ENCODE results near the gene NKAIN2. TPM values are rescaled to one million over a fixed set of nuclear protein-coding genes. Genes with fewer than 3 reads are reported as not detected.

NKAIN2 gene
- total RNA-seq, 1 experiment from 2014 or later: not detected

DNA sequence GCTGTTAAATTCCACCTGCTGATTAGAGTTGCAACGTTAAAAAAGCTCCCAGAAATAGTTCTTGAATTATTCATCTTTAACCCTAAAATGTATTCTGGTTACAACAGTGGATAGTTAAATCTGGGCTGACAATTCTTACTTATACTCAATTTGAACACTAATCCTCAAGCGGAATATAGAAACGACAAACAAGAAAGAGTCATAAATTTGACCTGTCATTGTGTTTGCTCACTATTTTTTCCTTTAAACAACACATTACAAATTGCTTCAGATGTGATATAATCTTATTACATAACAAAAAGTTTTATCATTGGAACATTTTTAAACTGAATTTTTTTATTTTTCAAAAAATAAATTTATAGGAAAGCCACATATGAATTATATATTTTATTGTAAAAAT, 1054.1 kb downstream of the NKAIN2 start:
- no peaks in the 10 kb centered on the region for H3K27me3 ChIP-seq (ENCODE audit: insufficient read depth, low read length)
- BruUV-seq (replicated peaks): no TSS peak
- no peak for DNase-seq (ENCODE audit: low read depth, low spot score)

More for the DNA sequence above, 1054.1 kb downstream of the NKAIN2 start:
- intact Hi-C loops (cut with micrococcal nuclease): no loop called here
- H4K20me1 ChIP-seq (ENCODE audit: insufficient read depth): no peaks in the 10 kb centered on the region
- ChIA-PET RAD21 (ENCODE audit: low non-redundant PET in 1 of 2, low total read pairs in 2 of 2, uncharacterized antibody in 2 of 2, unreplicated experiment in 2 of 2) (no interaction called here), POLR2A (no interaction called here), CTCF (no interaction called here)
- H3K4me1 ChIP-seq (ENCODE audit: control insufficient read depth in 1 of 2, insufficient read depth in 2 of 2, low read length in 2 of 2): no peaks in the 10 kb centered on the region
- H3K9me3 ChIP-seq (ENCODE audit: control insufficient read depth in 1 of 2, insufficient read depth in 1 of 2, low read depth in 1 of 2, low read length in 2 of 2): no peaks in the 10 kb centered on the region
- no peaks in the 10 kb centered on the region for H3K9me2 ChIP-seq (ENCODE audit: insufficient read depth)
- ATAC-seq: no peak
- H3K36me3 ChIP-seq (ENCODE audit: control insufficient read depth in 1 of 2, insufficient read depth in 2 of 2, low read length in 2 of 2): no peaks in the 10 kb centered on the region
- no peak for TF ChIP-seq ELF1 (IDR thresholded peaks at IDR 0.05; ENCODE audit: borderline replicate concordance, low read depth)
- TF ChIP-seq EZH2phosphoT487 (IDR thresholded peaks at IDR 0.05; ENCODE audit: borderline replicate concordance): no peak
- TF ChIP-seq REST (IDR thresholded peaks at IDR 0.05; ENCODE audit: low read depth): no peak
- TF ChIP-seq MAX (IDR thresholded peaks at IDR 0.05): no peak
- no peak for TF ChIP-seq POLR2AphosphoS5 (IDR thresholded peaks at IDR 0.05; ENCODE audit: low read depth, low read length)
- TF ChIP-seq JUND (IDR thresholded peaks at IDR 0.05): no peak
- no peak for TF ChIP-seq SRF (IDR thresholded peaks at IDR 0.05; ENCODE audit: low read depth)
- TF ChIP-seq, protein P1, sequence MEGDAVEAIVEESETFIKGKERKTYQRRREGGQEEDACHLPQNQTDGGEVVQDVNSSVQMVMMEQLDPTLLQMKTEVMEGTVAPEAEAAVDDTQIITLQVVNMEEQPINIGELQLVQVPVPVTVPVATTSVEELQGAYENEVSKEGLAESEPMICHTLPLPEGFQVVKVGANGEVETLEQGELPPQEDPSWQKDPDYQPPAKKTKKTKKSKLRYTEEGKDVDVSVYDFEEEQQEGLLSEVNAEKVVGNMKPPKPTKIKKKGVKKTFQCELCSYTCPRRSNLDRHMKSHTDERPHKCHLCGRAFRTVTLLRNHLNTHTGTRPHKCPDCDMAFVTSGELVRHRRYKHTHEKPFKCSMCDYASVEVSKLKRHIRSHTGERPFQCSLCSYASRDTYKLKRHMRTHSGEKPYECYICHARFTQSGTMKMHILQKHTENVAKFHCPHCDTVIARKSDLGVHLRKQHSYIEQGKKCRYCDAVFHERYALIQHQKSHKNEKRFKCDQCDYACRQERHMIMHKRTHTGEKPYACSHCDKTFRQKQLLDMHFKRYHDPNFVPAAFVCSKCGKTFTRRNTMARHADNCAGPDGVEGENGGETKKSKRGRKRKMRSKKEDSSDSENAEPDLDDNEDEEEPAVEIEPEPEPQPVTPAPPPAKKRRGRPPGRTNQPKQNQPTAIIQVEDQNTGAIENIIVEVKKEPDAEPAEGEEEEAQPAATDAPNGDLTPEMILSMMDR (IDR thresholded peaks at IDR 0.05 in 2 of 3, conservative IDR thresholded peaks at IDR 0.05 in 1 of 3; ENCODE audit: borderline replicate concordance in 1 of 3, insufficient read depth in 1 of 3, low read depth in 2 of 3, low read length in 2 of 3): no peak
- no peak for TF ChIP-seq FOSL1 (IDR thresholded peaks at IDR 0.05; ENCODE audit: low read depth)
- TF ChIP-seq ATF3 (IDR thresholded peaks at IDR 0.05): no peak
- TF ChIP-seq YY1 (IDR thresholded peaks at IDR 0.05; ENCODE audit: extremely low read depth, insufficient replicate concordance, low read depth, low read length): no peak
- no peak for TF ChIP-seq SP1 (IDR thresholded peaks at IDR 0.05; ENCODE audit: low read depth)
- TF ChIP-seq CEBPB (IDR thresholded peaks at IDR 0.05; ENCODE audit: low read depth): no peak
- TF ChIP-seq RAD21 (IDR thresholded peaks at IDR 0.05; ENCODE audit: low read depth): no peak
- TF ChIP-seq ZNF274 (IDR thresholded peaks at IDR 0.05; ENCODE audit: low read depth, low read length): no peak
- no peak for TF ChIP-seq EZH2 (IDR thresholded peaks at IDR 0.05)
- TF ChIP-seq POLR2A (IDR thresholded peaks at IDR 0.05; ENCODE audit: borderline replicate concordance, extremely low read depth, insufficient read depth, insufficient read length): no peak
- no peak for TF ChIP-seq EGR1 (IDR thresholded peaks at IDR 0.05; ENCODE audit: low read depth)
- TF ChIP-seq ZBTB33 (IDR thresholded peaks at IDR 0.05; ENCODE audit: extremely low read depth, insufficient replicate concordance, low read length): no peak
- no peak overlapping the region for H3K27ac ChIP-seq (ENCODE audit: low read depth, low read length)
- H3K79me2 ChIP-seq (ENCODE audit: insufficient read depth, low read length): no peaks in the 10 kb centered on the region
- no peak overlapping the region for H3K4me3 ChIP-seq (replicated peaks in 1 of 2; ENCODE audit: low read depth in 1 of 2, low read length in 2 of 2)
- no peak overlapping the region for H3K4me2 ChIP-seq (ENCODE audit: low read length)
- no peak overlapping the region for H2AFZ ChIP-seq (ENCODE audit: low read depth, low read length, poor library complexity, severe bottlenecking)
- no peak overlapping the region for H3K9ac ChIP-seq (ENCODE audit: low read length)
